Mesodermal cell (in vitro differentiated cells): ENCODE results near the gene EMD.

Experiments used
- H3K27ac ChIP-seq: 2 replicates; pipeline ENCODE4 v1.7.0; 2013; ENCODE audit warnings: mild to moderate bottlenecking, low read depth, low read length, moderate library complexity; ENCODE audit not compliant: severe bottlenecking
- H3K36me3 ChIP-seq: 2 replicates; pipeline ENCODE4 v1.7.1; 2013; ENCODE audit warnings: mild to moderate bottlenecking, low read length, moderate library complexity; ENCODE audit not compliant: control insufficient read depth, insufficient read depth
- H3K4me1 ChIP-seq: one replicate; pipeline ENCODE4 v1.7.1; 2013; ENCODE audit warnings: mild to moderate bottlenecking, low read length; ENCODE audit not compliant: insufficient read depth, control insufficient read depth, poor library complexity, severe bottlenecking
- H3K4me3 ChIP-seq: 2 replicates; pipeline ENCODE4 v1.7.0; 2013; ENCODE audit warnings: low read length, control low read depth, mild to moderate bottlenecking; ENCODE audit not compliant: insufficient read depth, poor library complexity, severe bottlenecking; ENCODE audit errors: extremely low read depth
- H3K9me3 ChIP-seq: 2 replicates; pipeline ENCODE4 v1.7.1; 2013; ENCODE audit warnings: mild to moderate bottlenecking, low read length, moderate library complexity; ENCODE audit not compliant: control insufficient read depth
- WGBS, 2 experiments: methylation state at CpG; one replicate each; pipeline ENCODE4 v1.1.5; 2013; ENCODE audit warnings: missing lambda C conversion rate in 2 of 2; ENCODE audit not compliant: insufficient coverage in 2 of 2; 5-methylcytosine and 5-hydroxymethylcytosine counted together

Gene EMD

GRCh38 chrX:154373340-154374306, 5.5 kb upstream of the EMD start:
- Histone ChIP-seq H3K4me3 (peak overlapping the region; percentile 33), H3K27ac (no peak overlapping the region)
- WGBS, 2 experiments, result 14 to 16% methylated on average over 8 to 13 of the region's 23 CpGs

GRCh38 chrX:154374313-154375155, 4.6 kb upstream of the EMD start, which contains the start of gene FLNA:
Gene FLNA (minus strand): TSS chrX:154374634. CDS start chrX:154371245, 3,389 bp downstream.
- Histone ChIP-seq H3K27ac (no peak within 1 kb of the TSS), H3K4me3 (peak within 1 kb of the TSS; percentile 33), H3K9me3 (no peaks in the 10 kb centered on the region), H3K4me1 (peaks cover 11% of the 10 kb centered on the region), H3K36me3 (no peaks in the 10 kb centered on the region)
- WGBS, 2 experiments, result 0 to 17% methylated on average over 10 to 33 of the region's 95 CpGs

More at GRCh38 chrX:154373340-154374306, 5.5 kb upstream of the EMD start:
- Histone ChIP-seq H3K4me1 (peaks cover 11% of the 10 kb centered on the region), H3K36me3 (no peaks in the 10 kb centered on the region), H3K9me3 (no peaks in the 10 kb centered on the region)

GRCh38 chrX:154375156-154375504, 4.0 kb upstream of the EMD start:
- Histone ChIP-seq H3K27ac (no peak overlapping the region), H3K4me1 (peaks cover 11% of the 10 kb centered on the region), H3K9me3 (no peaks in the 10 kb centered on the region), H3K36me3 (peaks cover under 1% of the 10 kb centered on the region), H3K4me3 (no peak overlapping the region)
- WGBS, 2 experiments, result 81 to 91% methylated on average over 3 to 4 of the region's 10 CpGs

GRCh38 chrX:154376774-154377173, 2.3 kb upstream of the EMD start:
- Histone ChIP-seq H3K4me3 (no peak overlapping the region), H3K36me3 (peaks cover 12% of the 10 kb centered on the region), H3K27ac (no peak overlapping the region), H3K9me3 (no peaks in the 10 kb centered on the region), H3K4me1 (peaks cover 14% of the 10 kb centered on the region)
- 80% methylated on average over 1 of the region's 3 CpGs; no CpG with 5 or more reads in 1 of the 2 experiments for WGBS, 2 experiments

- H3K4me3 ChIP-seq, result peak overlapping the region; percentile 40
- H3K27ac ChIP-seq, result peak overlapping the region; percentile 92
- 0 to 4% methylated on average over 30 to 37 of the region's 79 CpGs for WGBS, 2 experiments
- H3K9me3 ChIP-seq, result no peaks in the 10 kb centered on the region
- H3K36me3 ChIP-seq, result peaks cover 12% of the 10 kb centered on the region
- H3K4me1 ChIP-seq, result peaks cover 6% of the 10 kb centered on the region
Observed at GRCh38 chrX:154378059-154378798, 866 bp upstream of the EMD start.

GRCh38 chrX:154379569-154379951, 465 bp downstream of the EMD start:
- Histone ChIP-seq H3K4me3 (peak overlapping the region; percentile 66), H3K9me3 (no peaks in the 10 kb centered on the region), H3K4me1 (peaks cover 3% of the 10 kb centered on the region), H3K36me3 (peaks cover 12% of the 10 kb centered on the region), H3K27ac (peak overlapping the region; percentile 95)
- 0% methylated on average over 15 to 23 of the region's 38 CpGs for WGBS, 2 experiments

- WGBS, 2 experiments, result 37 to 44% methylated on average over 2 to 9 of the region's 13 CpGs
- H3K36me3 ChIP-seq, result peaks cover 12% of the 10 kb centered on the region
- no peaks in the 10 kb centered on the region for H3K9me3 ChIP-seq
- no peak overlapping the region for H3K27ac ChIP-seq
- H3K4me1 ChIP-seq, result peaks cover 3% of the 10 kb centered on the region
- H3K4me3 ChIP-seq, result peak overlapping the region; percentile 66
Observed at GRCh38 chrX:154380153-154380552, 1.1 kb downstream of the EMD start.

GRCh38 chrX:154380787-154381186, 1.7 kb downstream of the EMD start:
- peaks cover 3% of the 10 kb centered on the region for H3K4me1 ChIP-seq
- H3K4me3 ChIP-seq, result peak overlapping the region; percentile 66
- H3K9me3 ChIP-seq, result no peaks in the 10 kb centered on the region
- H3K27ac ChIP-seq, result no peak overlapping the region
- peaks cover 12% of the 10 kb centered on the region for H3K36me3 ChIP-seq
- WGBS, 2 experiments, result 67 to 81% methylated on average over 5 to 11 of the region's 14 CpGs

- no peaks in the 10 kb centered on the region for H3K9me3 ChIP-seq
- peaks cover 12% of the 10 kb centered on the region for H3K36me3 ChIP-seq
- peaks cover 3% of the 10 kb centered on the region for H3K4me1 ChIP-seq
- H3K27ac ChIP-seq, result no peak overlapping the region
- H3K4me3 ChIP-seq, result no peak overlapping the region
- WGBS, 2 experiments, result 77% methylated on average over 2 of the region's 6 CpGs; no CpG with 5 or more reads in 1 of the 2 experiments
Observed at GRCh38 chrX:154381271-154381670, 2.2 kb downstream of the EMD start.

- peaks cover 12% of the 10 kb centered on the region for H3K36me3 ChIP-seq
- peaks cover 3% of the 10 kb centered on the region for H3K4me1 ChIP-seq
- H3K9me3 ChIP-seq, result no peaks in the 10 kb centered on the region
- H3K27ac ChIP-seq, result no peak overlapping the region
- 92 to 96% methylated on average over 3 to 4 of the region's 11 CpGs for WGBS, 2 experiments
- H3K4me3 ChIP-seq, result no peak overlapping the region
Observed at GRCh38 chrX:154382483-154383069, 3.5 kb downstream of the EMD start.
